Measurements from ENCODE around the gene TMEM26. TPM values are rescaled to one million over a fixed set of nuclear protein-coding genes. Genes with fewer than 3 reads are reported as not detected.

TMEM26 gene
- total RNA-seq, 1 donor from 2014 or later: 0.18 TPM

GRCh38 chr10:61376908-61377368 lies 76.2 kb downstream of the TMEM26 start:
- DNase-seq (ENCODE audit: low read depth): no peak
- H3K9me3 Mint-ChIP-seq (ENCODE audit: unreplicated experiment): peaks cover 7% of the 10 kb centered on the region
- H3K27ac Mint-ChIP-seq (ENCODE audit: unreplicated experiment): no peak overlapping the region

GRCh38 chr10:61376377-61376776 lies 76.8 kb downstream of the TMEM26 start:
- H3K36me3 ChIP-seq (ENCODE audit: insufficient read depth, low read length): no peaks in the 10 kb centered on the region
- no peaks in the 10 kb centered on the region for H4K20me1 ChIP-seq (ENCODE audit: insufficient read depth, low read length)
- H3K9me3 Mint-ChIP-seq (ENCODE audit: unreplicated experiment): peaks cover 7% of the 10 kb centered on the region
- H2AFZ ChIP-seq (ENCODE audit: low read depth, low read length): no peak overlapping the region
- no peaks in the 10 kb centered on the region for H3K27me3 Mint-ChIP-seq (ENCODE audit: low read depth, unreplicated experiment)
- H3K4me3 ChIP-seq (ENCODE audit: insufficient read depth, low read depth, low read length): no peak overlapping the region
- no peaks in the 10 kb centered on the region for H3K4me1 ChIP-seq (ENCODE audit: insufficient read depth, low read length)
- no peaks in the 10 kb centered on the region for H3K36me3 Mint-ChIP-seq (ENCODE audit: low read depth, unreplicated experiment)
- no peaks in the 10 kb centered on the region for H3K27me3 ChIP-seq (ENCODE audit: insufficient read depth, low read length)
- no peak overlapping the region for H3K9ac ChIP-seq (ENCODE audit: low read length)
- no peaks in the 10 kb centered on the region for H3K79me2 ChIP-seq (ENCODE audit: insufficient read depth, low read length)
- H3K9me3 ChIP-seq (ENCODE audit: insufficient read depth, low read depth, low read length): peaks cover 2% of the 10 kb centered on the region
- TF ChIP-seq CTCF (IDR thresholded peaks at IDR 0.05; ENCODE audit: insufficient read depth, low read depth, low read length) (no peak), EZH2 (IDR thresholded peaks at IDR 0.05; ENCODE audit: insufficient read depth, low read length) (no peak)
- no peak overlapping the region for H3K4me2 ChIP-seq (ENCODE audit: low read length)
- H3K4me1 Mint-ChIP-seq (ENCODE audit: low read depth, unreplicated experiment): no peaks in the 10 kb centered on the region
- no peak for FAIRE-seq
- no peak overlapping the region for H3K27ac Mint-ChIP-seq (ENCODE audit: unreplicated experiment)
- no peak overlapping the region for H3K4me3 Mint-ChIP-seq (ENCODE audit: unreplicated experiment)
- DNase-seq (ENCODE audit: low read depth): no peak
- no peak overlapping the region for H3K27ac ChIP-seq (ENCODE audit: low read depth, low read length)

More at GRCh38 chr10:61376908-61377368, 76.2 kb downstream of the TMEM26 start:
- Histone ChIP-seq H3K27ac (ENCODE audit: low read depth, low read length) (no peak overlapping the region), H3K9ac (ENCODE audit: low read length) (no peak overlapping the region), H3K79me2 (ENCODE audit: insufficient read depth, low read length) (no peaks in the 10 kb centered on the region), H2AFZ (ENCODE audit: low read depth, low read length) (no peak overlapping the region), H3K4me3 (ENCODE audit: insufficient read depth, low read depth, low read length) (no peak overlapping the region), H4K20me1 (ENCODE audit: insufficient read depth, low read length) (no peaks in the 10 kb centered on the region), H3K9me3 (ENCODE audit: insufficient read depth, low read depth, low read length) (peaks cover 2% of the 10 kb centered on the region), H3K4me1 (ENCODE audit: insufficient read depth, low read length) (no peaks in the 10 kb centered on the region), H3K4me2 (ENCODE audit: low read length) (no peak overlapping the region), H3K36me3 (ENCODE audit: insufficient read depth, low read length) (no peaks in the 10 kb centered on the region), H3K27me3 (ENCODE audit: insufficient read depth, low read length) (no peaks in the 10 kb centered on the region)
- Mint-ChIP-seq H3K36me3 (ENCODE audit: low read depth, unreplicated experiment) (no peaks in the 10 kb centered on the region), H3K27me3 (ENCODE audit: low read depth, unreplicated experiment) (no peaks in the 10 kb centered on the region), H3K4me1 (ENCODE audit: low read depth, unreplicated experiment) (no peaks in the 10 kb centered on the region), H3K4me3 (ENCODE audit: unreplicated experiment) (no peak overlapping the region)
- no peak for FAIRE-seq
- TF ChIP-seq CTCF (IDR thresholded peaks at IDR 0.05; ENCODE audit: insufficient read depth, low read depth, low read length): no peak
- TF ChIP-seq EZH2 (IDR thresholded peaks at IDR 0.05; ENCODE audit: insufficient read depth, low read length): no peak

GRCh38 chr10:61366365-61366764 lies 86.8 kb downstream of the TMEM26 start:
- no peak overlapping the region for H3K27ac ChIP-seq (ENCODE audit: low read depth, low read length)
- no peaks in the 10 kb centered on the region for H3K36me3 Mint-ChIP-seq (ENCODE audit: low read depth, unreplicated experiment)

More at GRCh38 chr10:61366365-61366764, 86.8 kb downstream of the TMEM26 start:
- Histone ChIP-seq H3K36me3 (ENCODE audit: insufficient read depth, low read length) (no peaks in the 10 kb centered on the region), H2AFZ (ENCODE audit: low read depth, low read length) (no peak overlapping the region), H3K4me3 (ENCODE audit: insufficient read depth, low read depth, low read length) (no peak overlapping the region), H3K4me1 (ENCODE audit: insufficient read depth, low read length) (no peaks in the 10 kb centered on the region), H3K79me2 (ENCODE audit: insufficient read depth, low read length) (no peaks in the 10 kb centered on the region), H3K27me3 (ENCODE audit: insufficient read depth, low read length) (no peaks in the 10 kb centered on the region), H4K20me1 (ENCODE audit: insufficient read depth, low read length) (no peaks in the 10 kb centered on the region), H3K9ac (ENCODE audit: low read length) (no peak overlapping the region), H3K4me2 (ENCODE audit: low read length) (no peak overlapping the region), H3K9me3 (ENCODE audit: insufficient read depth, low read depth, low read length) (no peaks in the 10 kb centered on the region)
- H3K9me3 Mint-ChIP-seq (ENCODE audit: unreplicated experiment): no peaks in the 10 kb centered on the region
- FAIRE-seq: no peak
- TF ChIP-seq CTCF (IDR thresholded peaks at IDR 0.05; ENCODE audit: insufficient read depth, low read depth, low read length) (no peak), EZH2 (IDR thresholded peaks at IDR 0.05; ENCODE audit: insufficient read depth, low read length) (no peak)
- DNase-seq (ENCODE audit: low read depth): no peak
- H3K4me1 Mint-ChIP-seq (ENCODE audit: low read depth, unreplicated experiment): no peaks in the 10 kb centered on the region
- H3K4me3 Mint-ChIP-seq (ENCODE audit: unreplicated experiment): no peak overlapping the region
- no peaks in the 10 kb centered on the region for H3K27me3 Mint-ChIP-seq (ENCODE audit: low read depth, unreplicated experiment)
- no peak overlapping the region for H3K27ac Mint-ChIP-seq (ENCODE audit: unreplicated experiment)
